Measurements from ENCODE around the gene CTTNBP2NL. TPM values are rescaled to one million over a fixed set of nuclear protein-coding genes. Genes with fewer than 3 reads are reported as not detected.

CTTNBP2NL gene
- total and polyA plus RNA-seq, 4 donors, result 16.9 to 25.8 (median 20.3) TPM

DNA sequence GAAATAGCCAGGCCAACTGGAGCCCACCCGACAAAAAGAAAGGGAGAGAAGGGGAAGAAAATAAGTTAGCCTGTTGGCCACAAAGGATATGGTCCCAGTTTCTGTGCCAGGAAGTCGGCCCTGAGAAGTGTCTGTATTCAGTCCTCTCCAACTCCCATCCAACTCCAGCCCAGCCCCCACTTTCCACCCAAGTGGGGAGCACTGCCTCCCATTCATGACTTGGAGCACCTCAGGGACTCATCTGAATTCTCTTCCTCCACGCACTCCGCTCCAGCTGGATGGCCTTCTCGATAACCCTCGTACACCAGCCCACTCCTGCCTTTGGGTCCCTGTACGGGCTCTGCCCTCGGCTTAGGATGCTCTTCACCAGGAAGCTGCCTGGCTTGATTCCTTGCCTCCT is 110.7 kb downstream of the CTTNBP2NL start:
- H3K36me3 ChIP-seq (ENCODE audit: control insufficient read depth, insufficient read depth, low read length), result no peaks in the 10 kb centered on the region
- 90% methylated on average over 6 of the region's 8 CpGs for WGBS (ENCODE audit: insufficient coverage)
- peaks cover 52% of the 10 kb centered on the region for H3K27me3 ChIP-seq (ENCODE audit: control insufficient read depth, insufficient read depth, low read length)

GRCh38 chr1:112507336-112507735 is 111.3 kb downstream of the CTTNBP2NL start:
- no peak overlapping the region for H3K4me3 ChIP-seq (ENCODE audit: low read depth, low read length)
- peaks cover 26% of the 10 kb centered on the region for H3K4me1 ChIP-seq (ENCODE audit: control insufficient read depth, insufficient read depth, low read length)
- peaks cover 53% of the 10 kb centered on the region for H3K27me3 ChIP-seq (ENCODE audit: control insufficient read depth, insufficient read depth, low read length)
- no peak for DNase-seq (ENCODE audit: low read depth in 4 of 6, low spot score in 6 of 6)
- WGBS (ENCODE audit: insufficient coverage), result 14% methylated on average over 1 of the region's 9 CpGs
- H3K9me3 ChIP-seq (ENCODE audit: control insufficient read depth, insufficient read depth, low read length), result no peaks in the 10 kb centered on the region
- H3K27ac ChIP-seq (ENCODE audit: low read depth, low read length), result no peak overlapping the region
- H3K36me3 ChIP-seq (ENCODE audit: control insufficient read depth, insufficient read depth, low read length), result no peaks in the 10 kb centered on the region

More for the DNA sequence above, 110.7 kb downstream of the CTTNBP2NL start:
- Histone ChIP-seq H3K27ac (ENCODE audit: low read depth, low read length) (no peak overlapping the region), H3K4me3 (ENCODE audit: low read depth, low read length) (no peak overlapping the region), H3K9me3 (ENCODE audit: control insufficient read depth, insufficient read depth, low read length) (no peaks in the 10 kb centered on the region), H3K4me1 (ENCODE audit: control insufficient read depth, insufficient read depth, low read length) (peaks cover 31% of the 10 kb centered on the region)
- no peak for DNase-seq (ENCODE audit: low read depth in 4 of 6, low spot score in 6 of 6)

DNA sequence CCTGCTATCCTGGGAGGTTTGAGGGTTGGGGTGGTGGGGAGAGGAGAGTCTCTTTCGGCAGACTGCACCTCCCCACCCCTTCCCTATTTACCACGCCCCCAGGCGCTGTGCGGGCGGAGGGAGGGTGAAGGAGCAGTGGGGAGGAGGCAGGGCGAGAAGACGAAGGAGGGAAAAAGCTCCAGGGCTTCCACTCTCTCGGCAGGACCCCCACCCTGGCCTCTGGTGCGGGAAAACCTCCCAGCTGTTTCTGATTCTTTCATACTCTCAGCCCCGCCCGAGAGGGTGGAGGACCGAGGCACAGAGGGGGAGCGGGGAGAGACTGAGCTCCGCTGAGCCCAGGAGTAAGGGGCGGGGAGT is 111.9 kb downstream of the CTTNBP2NL start:
- peaks cover 21% of the 10 kb centered on the region for H3K4me1 ChIP-seq (ENCODE audit: control insufficient read depth, insufficient read depth, low read length)
- peaks cover 53% of the 10 kb centered on the region for H3K27me3 ChIP-seq (ENCODE audit: control insufficient read depth, insufficient read depth, low read length)
- peak in 1 of 6 donors; percentile 52 for DNase-seq (ENCODE audit: low read depth in 4 of 6, low spot score in 6 of 6)
- 0% methylated on average over 9 of the region's 15 CpGs for WGBS (ENCODE audit: insufficient coverage)
- H3K4me3 ChIP-seq (ENCODE audit: low read depth, low read length), result peak overlapping the region; percentile 39
- H3K36me3 ChIP-seq (ENCODE audit: control insufficient read depth, insufficient read depth, low read length), result no peaks in the 10 kb centered on the region
- H3K27ac ChIP-seq (ENCODE audit: low read depth, low read length), result peak overlapping the region; percentile 5
- H3K9me3 ChIP-seq (ENCODE audit: control insufficient read depth, insufficient read depth, low read length), result no peaks in the 10 kb centered on the region

DNA sequence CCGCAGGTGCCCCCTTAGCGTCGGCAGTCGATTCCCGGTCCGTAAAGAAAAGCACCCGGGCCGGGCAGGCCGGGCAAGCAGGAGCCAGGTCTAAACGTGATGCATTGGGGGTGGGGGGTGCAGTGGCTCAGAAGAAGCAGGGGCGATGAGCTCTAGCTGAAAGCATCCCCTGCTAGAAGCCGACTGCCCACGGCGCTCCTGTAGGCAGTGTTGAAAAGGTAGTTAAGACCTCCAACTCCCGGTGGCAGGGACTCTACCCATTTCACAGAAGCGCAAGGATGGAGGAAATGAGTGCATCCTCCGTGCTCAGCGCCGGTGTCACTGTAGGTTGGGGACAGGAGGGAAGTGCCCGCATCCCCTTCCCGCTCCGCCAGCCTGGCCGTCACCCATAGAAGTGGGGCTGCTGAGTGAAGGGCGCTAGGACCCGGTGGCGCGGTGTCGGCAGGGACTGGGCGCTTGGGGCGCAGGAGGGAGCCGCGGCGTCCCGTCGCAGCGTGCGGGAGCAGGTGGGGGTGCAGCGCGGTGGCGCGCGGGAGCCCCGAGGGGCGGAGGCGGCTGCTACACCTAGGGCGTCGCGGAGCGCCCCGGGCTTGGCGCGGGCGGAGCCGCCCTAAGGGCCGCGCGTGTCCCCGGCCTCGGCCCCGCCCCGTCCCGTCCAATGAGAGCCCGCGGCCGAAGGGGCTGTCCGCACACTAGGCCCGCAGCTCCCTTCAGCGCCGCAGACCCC is 112.4 kb downstream of the CTTNBP2NL start, which contains the start of gene WNT2B:
Gene WNT2B, plus strand, starts transcription at position 688 of the 727 bp plus-strand sequence. CDS start 298 bp downstream, outside the sequence.
- Histone ChIP-seq H3K27ac (ENCODE audit: low read depth, low read length) (peak within 1 kb of the TSS; percentile 27), H3K36me3 (ENCODE audit: control insufficient read depth, insufficient read depth, low read length) (no peaks in the 10 kb centered on the region), H3K4me3 (ENCODE audit: low read depth, low read length) (peak within 1 kb of the TSS; percentile 39), H3K4me1 (ENCODE audit: control insufficient read depth, insufficient read depth, low read length) (peaks cover 22% of the 10 kb centered on the region), H3K9me3 (ENCODE audit: control insufficient read depth, insufficient read depth, low read length) (no peaks in the 10 kb centered on the region), H3K27me3 (ENCODE audit: control insufficient read depth, insufficient read depth, low read length) (peaks cover 53% of the 10 kb centered on the region)
- WGBS (ENCODE audit: insufficient coverage), result under 1% methylated on average over 69 of the region's 69 CpGs
- peak in 2 of 6 donors; percentile 46 to 51 for DNase-seq (ENCODE audit: low read depth in 4 of 6, low spot score in 6 of 6)

- no peak for DNase-seq (ENCODE audit: low read depth in 4 of 6, low spot score in 6 of 6)
- H3K27me3 ChIP-seq (ENCODE audit: control insufficient read depth, insufficient read depth, low read length), result peaks cover 50% of the 10 kb centered on the region
- WGBS (ENCODE audit: insufficient coverage), result 4% methylated on average over 66 of the region's 66 CpGs
- H3K4me3 ChIP-seq (ENCODE audit: low read depth, low read length), result peak overlapping the region; percentile 30
- no peaks in the 10 kb centered on the region for H3K9me3 ChIP-seq (ENCODE audit: control insufficient read depth, insufficient read depth, low read length)
- no peak overlapping the region for H3K27ac ChIP-seq (ENCODE audit: low read depth, low read length)
- H3K4me1 ChIP-seq (ENCODE audit: control insufficient read depth, insufficient read depth, low read length), result peaks cover 22% of the 10 kb centered on the region
- no peaks in the 10 kb centered on the region for H3K36me3 ChIP-seq (ENCODE audit: control insufficient read depth, insufficient read depth, low read length)
Observed at GRCh38 chr1:112509005-112509659, 113.1 kb downstream of the CTTNBP2NL start.

- peak overlapping the region; percentile 1 for H3K4me3 ChIP-seq (ENCODE audit: low read depth, low read length)
- 38% methylated on average over 14 of the region's 16 CpGs for WGBS (ENCODE audit: insufficient coverage)
- H3K9me3 ChIP-seq (ENCODE audit: control insufficient read depth, insufficient read depth, low read length), result no peaks in the 10 kb centered on the region
- no peak for DNase-seq (ENCODE audit: low read depth in 4 of 6, low spot score in 6 of 6)
- no peaks in the 10 kb centered on the region for H3K36me3 ChIP-seq (ENCODE audit: control insufficient read depth, insufficient read depth, low read length)
- H3K27me3 ChIP-seq (ENCODE audit: control insufficient read depth, insufficient read depth, low read length), result peaks cover 44% of the 10 kb centered on the region
- H3K4me1 ChIP-seq (ENCODE audit: control insufficient read depth, insufficient read depth, low read length), result peaks cover 22% of the 10 kb centered on the region
- H3K27ac ChIP-seq (ENCODE audit: low read depth, low read length), result no peak overlapping the region
Observed at GRCh38 chr1:112509660-112510178, 113.7 kb downstream of the CTTNBP2NL start.

- peak overlapping the region; percentile 1 for H3K4me3 ChIP-seq (ENCODE audit: low read depth, low read length)
- H3K27me3 ChIP-seq (ENCODE audit: control insufficient read depth, insufficient read depth, low read length), result peaks cover 44% of the 10 kb centered on the region
- no peaks in the 10 kb centered on the region for H3K36me3 ChIP-seq (ENCODE audit: control insufficient read depth, insufficient read depth, low read length)
Observed at GRCh38 chr1:112510340-112510739, 114.3 kb downstream of the CTTNBP2NL start.

More at GRCh38 chr1:112510340-112510739, 114.3 kb downstream of the CTTNBP2NL start:
- no peak overlapping the region for H3K27ac ChIP-seq (ENCODE audit: low read depth, low read length)
- DNase-seq (ENCODE audit: low read depth in 4 of 6, low spot score in 6 of 6), result no peak
- no CpG with 5 or more reads among the region's 7 CpGs for WGBS (ENCODE audit: insufficient coverage)
- no peaks in the 10 kb centered on the region for H3K9me3 ChIP-seq (ENCODE audit: control insufficient read depth, insufficient read depth, low read length)
- peaks cover 22% of the 10 kb centered on the region for H3K4me1 ChIP-seq (ENCODE audit: control insufficient read depth, insufficient read depth, low read length)

Small RNAs within 50 kb of the gene (small RNA-seq; reads per million reads assigned to genes)
- gene RF01210 (ENCODE audit: low replicate concordance), result not detected

Other genes with a start within 250 kb of the CTTNBP2NL start
- 10 to 100 TPM in 1 of 2 donors, 1 to 10 TPM in 1; 9.9 to 19.0 TPM for gene WNT2B, start 112.8 kb downstream of the CTTNBP2NL start, total RNA-seq
- gene WNT2B, start 112.8 kb downstream of the CTTNBP2NL start, polyA plus RNA-seq (ENCODE audit: insufficient read length in 2 of 2), result 10 to 100 TPM in 1 of 2 donors, 1 to 10 TPM in 1; 3.5 to 10.4 TPM
- gene ST7L, start 222.9 kb downstream of the CTTNBP2NL start, total RNA-seq, result 10 to 100 TPM; 27.6 to 40.9 TPM
- gene ST7L, start 222.9 kb downstream of the CTTNBP2NL start, polyA plus RNA-seq (ENCODE audit: insufficient read length in 2 of 2), result 10 to 100 TPM; 21.3 to 28.0 TPM
- 100 to 1,000 TPM; 120 to 148 TPM for gene CAPZA1, start 223.6 kb downstream of the CTTNBP2NL start, total RNA-seq
- 10 to 100 TPM; 76.4 to 76.6 TPM for gene CAPZA1, start 223.6 kb downstream of the CTTNBP2NL start, polyA plus RNA-seq (ENCODE audit: insufficient read length in 2 of 2)